Panc1 (cell line): ENCODE measurements around the gene BMP8B.

Experiments used
- CTCF ChIP-seq: fragments of 450-650 bp; IDR thresholded peaks from 2 replicates; pipeline ENCODE4 v1.5.1; 2017; ENCODE audit warnings: mild to moderate bottlenecking
- SIN3A ChIP-seq: IDR thresholded peaks from 2 replicates; pipeline ENCODE4 v1.6.1; 2012; ENCODE audit warnings: low read depth, mild to moderate bottlenecking, low read length, moderate library complexity, borderline replicate concordance; ENCODE audit not compliant: insufficient read depth
- TF ChIP-seq, protein P1 (sequence below), 2 experiments: IDR thresholded peaks; 2 replicates each; pipeline ENCODE4 v1.6.1; 2011 to 2012; ENCODE audit warnings: low read depth in 2 of 2, control low read depth in 1 of 2, low read length in 1 of 2, mild to moderate bottlenecking in 1 of 2, moderate library complexity in 1 of 2; ENCODE audit not compliant: insufficient read depth in 1 of 2

DNA sequence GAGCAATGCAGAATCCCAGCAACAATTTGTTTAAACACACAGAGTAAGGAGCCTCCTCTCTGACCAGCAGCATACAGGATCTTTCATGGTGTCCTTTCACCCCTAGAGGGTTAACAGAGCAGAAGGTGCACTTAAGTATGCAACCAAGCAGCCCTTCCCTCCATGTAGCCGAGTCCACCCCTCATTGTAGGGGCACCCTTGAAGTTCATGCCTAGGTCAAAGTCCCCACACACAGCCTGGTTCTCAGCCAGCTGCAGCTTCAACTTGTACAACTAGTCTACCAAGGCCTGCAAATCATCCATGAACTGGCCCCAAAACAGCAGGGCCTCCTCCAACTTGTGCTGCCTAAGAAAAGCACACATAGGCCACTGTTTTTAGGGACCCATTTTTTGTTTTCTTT lies 7.0 kb upstream of the BMP8B start:
- TF ChIP-seq CTCF (no peak), SIN3A (no peak)
- TF ChIP-seq, protein P1, sequence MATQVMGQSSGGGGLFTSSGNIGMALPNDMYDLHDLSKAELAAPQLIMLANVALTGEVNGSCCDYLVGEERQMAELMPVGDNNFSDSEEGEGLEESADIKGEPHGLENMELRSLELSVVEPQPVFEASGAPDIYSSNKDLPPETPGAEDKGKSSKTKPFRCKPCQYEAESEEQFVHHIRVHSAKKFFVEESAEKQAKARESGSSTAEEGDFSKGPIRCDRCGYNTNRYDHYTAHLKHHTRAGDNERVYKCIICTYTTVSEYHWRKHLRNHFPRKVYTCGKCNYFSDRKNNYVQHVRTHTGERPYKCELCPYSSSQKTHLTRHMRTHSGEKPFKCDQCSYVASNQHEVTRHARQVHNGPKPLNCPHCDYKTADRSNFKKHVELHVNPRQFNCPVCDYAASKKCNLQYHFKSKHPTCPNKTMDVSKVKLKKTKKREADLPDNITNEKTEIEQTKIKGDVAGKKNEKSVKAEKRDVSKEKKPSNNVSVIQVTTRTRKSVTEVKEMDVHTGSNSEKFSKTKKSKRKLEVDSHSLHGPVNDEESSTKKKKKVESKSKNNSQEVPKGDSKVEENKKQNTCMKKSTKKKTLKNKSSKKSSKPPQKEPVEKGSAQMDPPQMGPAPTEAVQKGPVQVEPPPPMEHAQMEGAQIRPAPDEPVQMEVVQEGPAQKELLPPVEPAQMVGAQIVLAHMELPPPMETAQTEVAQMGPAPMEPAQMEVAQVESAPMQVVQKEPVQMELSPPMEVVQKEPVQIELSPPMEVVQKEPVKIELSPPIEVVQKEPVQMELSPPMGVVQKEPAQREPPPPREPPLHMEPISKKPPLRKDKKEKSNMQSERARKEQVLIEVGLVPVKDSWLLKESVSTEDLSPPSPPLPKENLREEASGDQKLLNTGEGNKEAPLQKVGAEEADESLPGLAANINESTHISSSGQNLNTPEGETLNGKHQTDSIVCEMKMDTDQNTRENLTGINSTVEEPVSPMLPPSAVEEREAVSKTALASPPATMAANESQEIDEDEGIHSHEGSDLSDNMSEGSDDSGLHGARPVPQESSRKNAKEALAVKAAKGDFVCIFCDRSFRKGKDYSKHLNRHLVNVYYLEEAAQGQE (IDR thresholded peaks at IDR 0.05; ENCODE audit: insufficient read depth in 1 of 2, low read depth in 2 of 2, low read length in 1 of 2): no peak
